ENCODE data around the gene PHACTR2. TPM values are rescaled to one million over a fixed set of nuclear protein-coding genes. Genes with fewer than 3 reads are reported as not detected.
A peak's percentile ranks its signal among the peaks of the same experiment; 100 is the strongest.

The PHACTR2 gene
- total and polyA plus RNA-seq, 5 experiments from 2014 or later = 7.1 to 16.0 (median 9.0) TPM

DNA sequence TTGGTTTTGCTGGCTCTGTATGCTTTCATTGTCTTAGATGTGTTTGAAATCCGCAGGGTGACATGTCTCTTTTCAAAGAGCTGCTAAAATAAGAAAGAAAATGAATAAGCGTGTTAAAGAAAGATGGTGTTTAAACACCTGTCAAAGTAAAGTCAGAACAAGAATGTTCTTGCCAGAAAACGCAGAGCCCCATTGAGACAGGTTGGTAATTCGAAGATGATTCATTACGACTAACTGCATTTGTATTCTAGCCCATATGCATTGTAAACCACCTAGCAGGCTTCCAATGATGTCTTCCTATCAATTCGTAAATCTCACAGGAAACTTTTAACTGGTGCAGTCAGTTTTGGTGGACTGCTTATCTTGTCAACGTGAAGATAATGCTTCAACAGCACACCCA is 16.8 kb downstream of the PHACTR2 start:
- H3K4me3 Mint-ChIP-seq = no peak overlapping the region
- H3K27ac Mint-ChIP-seq = no peak overlapping the region
- ATAC-seq (no peak), DNase-seq (no peak)
- no peaks in the 10 kb centered on the region for H3K9me3 Mint-ChIP-seq
- H3K4me1 Mint-ChIP-seq = peaks cover 6 to 14% (median 9%) of the 10 kb centered on the region in 4 donors
- H3K27me3 Mint-ChIP-seq = peaks cover 0 to 4% (median 0%) of the 10 kb centered on the region in 5 donors
- POLR2A ChIA-PET = no interaction called here
- H3K36me3 Mint-ChIP-seq = no peaks in the 10 kb centered on the region

DNA sequence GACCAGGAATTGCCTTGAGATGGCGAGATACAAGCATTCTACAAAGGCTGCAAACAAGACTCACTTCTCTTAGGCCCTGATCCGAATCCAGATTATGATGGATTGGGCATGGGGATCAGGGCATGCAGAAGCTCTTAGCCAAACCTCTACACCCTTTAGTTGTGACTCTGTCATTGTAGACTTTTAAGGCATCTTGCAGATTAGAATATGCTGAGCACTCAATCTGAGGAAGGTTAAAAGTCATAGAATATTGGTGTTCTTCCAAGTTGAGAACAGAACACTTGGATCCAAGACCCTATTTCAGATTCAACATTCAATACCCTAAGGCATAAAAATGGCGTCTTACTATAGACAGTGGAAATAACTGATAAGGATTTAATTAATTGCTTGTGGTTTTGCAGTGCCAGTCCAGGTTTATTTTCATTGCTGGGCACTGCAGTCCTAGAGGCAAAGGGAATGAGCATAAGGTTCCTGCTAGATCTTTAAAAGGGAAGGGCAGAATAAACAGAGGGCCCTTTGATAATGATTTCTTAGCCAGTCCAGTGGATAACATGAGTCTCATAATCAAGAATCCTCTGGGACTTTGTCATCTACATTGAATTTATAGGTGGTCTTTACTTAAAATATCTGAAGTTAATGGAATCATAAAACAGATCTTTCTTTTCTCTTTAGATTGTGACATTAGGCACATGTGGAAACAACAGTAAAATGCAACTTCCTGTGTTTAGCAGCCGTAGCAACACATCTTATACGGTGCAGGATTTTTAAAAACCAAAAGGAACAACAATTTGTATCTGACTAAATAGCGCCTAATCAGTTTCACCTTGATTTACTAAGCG is 17.6 kb downstream of the PHACTR2 start:
- H3K4me3 Mint-ChIP-seq = peak overlapping the region in 1 of 10 donors; percentile 5
- H3K9me3 Mint-ChIP-seq = no peaks in the 10 kb centered on the region
- ATAC-seq (no peak), DNase-seq (no peak)
- peaks cover 0 to 4% (median 0%) of the 10 kb centered on the region in 5 donors for H3K27me3 Mint-ChIP-seq
- no peak overlapping the region for H3K27ac Mint-ChIP-seq
- H3K36me3 Mint-ChIP-seq = no peaks in the 10 kb centered on the region
- POLR2A ChIA-PET = no interaction called here
- peaks cover 0 to 14% (median 8%) of the 10 kb centered on the region in 4 donors for H3K4me1 Mint-ChIP-seq

DNA sequence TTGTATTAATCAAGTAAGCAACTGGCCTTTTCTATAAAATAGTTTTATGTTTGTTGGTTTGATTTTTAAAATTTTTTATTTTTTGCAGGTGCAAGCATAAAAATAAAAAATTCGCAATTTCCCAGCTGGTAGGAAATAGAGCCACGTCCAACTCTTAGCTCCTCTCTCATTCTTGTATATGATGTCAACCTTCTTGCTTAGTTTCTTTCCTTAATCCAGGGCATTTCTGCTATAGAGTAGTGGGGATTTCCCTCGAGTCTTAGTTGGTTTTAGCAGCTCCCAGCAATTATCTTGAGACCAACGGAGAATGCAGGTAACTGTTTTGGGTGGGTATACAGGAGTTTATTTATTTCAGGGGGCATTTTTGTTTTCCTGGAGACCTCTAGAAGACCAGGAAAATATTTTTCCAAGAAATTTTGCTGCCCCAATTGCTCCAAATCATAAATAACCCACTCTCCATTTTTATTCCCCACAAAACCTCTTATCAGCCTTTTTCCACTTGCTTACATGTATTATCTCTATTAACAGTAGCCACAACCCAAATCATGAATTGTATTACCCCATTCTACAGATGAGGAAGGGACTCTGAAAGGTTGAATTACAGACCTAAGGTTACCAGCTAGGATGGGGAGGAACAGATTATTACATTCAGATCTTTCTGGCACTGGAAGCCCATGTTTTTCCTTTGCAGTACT is 18.4 kb downstream of the PHACTR2 start:
- Mint-ChIP-seq H3K27ac (no peak overlapping the region), H3K9me3 (no peaks in the 10 kb centered on the region), H3K4me3 (no peak overlapping the region), H3K36me3 (no peaks in the 10 kb centered on the region), H3K4me1 (peaks cover 0 to 12% (median 7%) of the 10 kb centered on the region in 4 donors), H3K27me3 (peaks cover 0 to 4% (median 0%) of the 10 kb centered on the region in 5 donors)
- DNase-seq = no peak
- ATAC-seq = no peak
- POLR2A ChIA-PET = no interaction called here

DNA sequence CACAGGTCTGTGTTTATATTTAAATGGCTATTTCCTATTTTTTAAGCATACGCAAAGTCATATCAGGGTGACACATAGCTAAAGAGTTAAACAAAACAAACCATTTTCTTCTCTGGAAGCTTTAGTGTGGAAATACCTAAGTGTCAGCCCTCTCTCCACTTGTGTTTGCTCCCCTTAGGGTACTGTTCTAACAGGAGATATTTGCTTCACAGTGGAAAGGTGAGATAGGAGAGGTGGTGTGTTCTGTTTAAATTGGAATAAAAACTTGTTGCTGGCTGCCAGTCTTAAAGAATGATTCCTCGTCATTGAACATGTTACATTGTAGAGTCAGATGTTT is 18.9 kb downstream of the PHACTR2 start:
- Mint-ChIP-seq H3K27me3 (peaks cover 0 to 4% (median 0%) of the 10 kb centered on the region in 5 donors), H3K27ac (no peak overlapping the region), H3K9me3 (no peaks in the 10 kb centered on the region), H3K36me3 (no peaks in the 10 kb centered on the region), H3K4me1 (peaks cover 0 to 12% (median 7%) of the 10 kb centered on the region in 4 donors), H3K4me3 (no peak overlapping the region)
- POLR2A ChIA-PET = no interaction called here
- ATAC-seq (no peak), DNase-seq (no peak)

DNA sequence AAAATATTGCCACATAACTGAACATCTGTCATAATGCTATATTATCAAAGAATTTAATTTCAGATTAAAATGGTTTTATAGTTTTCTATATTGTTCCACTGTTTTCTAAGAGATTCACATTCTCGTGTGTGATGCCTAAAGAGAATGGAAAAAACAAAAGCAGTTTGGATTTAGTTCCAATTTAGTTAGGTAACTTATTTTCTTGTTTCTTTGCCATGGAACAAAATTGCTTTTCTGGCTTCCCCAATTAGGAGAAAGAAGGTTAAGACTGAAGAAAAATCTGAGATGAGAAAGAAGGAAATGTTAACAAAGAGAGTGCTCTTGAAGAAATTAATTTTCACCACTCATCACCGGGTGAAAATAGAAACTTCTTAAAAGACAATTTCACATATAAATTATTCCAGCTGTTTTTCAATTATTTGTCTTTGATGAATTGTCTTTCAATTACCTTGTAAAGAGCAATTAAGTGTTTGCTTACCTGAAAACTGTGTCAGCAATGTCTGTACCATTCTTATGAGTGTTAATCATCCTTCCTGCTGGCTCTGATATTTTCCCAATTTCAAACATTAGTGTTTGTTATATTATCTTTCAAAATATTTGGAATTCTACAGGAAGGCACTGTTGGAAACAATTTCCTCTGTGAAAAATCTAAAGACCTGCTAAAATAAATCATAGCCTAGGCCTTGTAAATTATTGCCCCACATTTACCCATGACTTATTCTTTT is 19.5 kb downstream of the PHACTR2 start:
- ATAC-seq (no peak), DNase-seq (no peak)
- Mint-ChIP-seq H3K27me3 (peaks cover 0 to 4% (median 0%) of the 10 kb centered on the region in 5 donors), H3K4me1 (peaks cover 0 to 12% (median 7%) of the 10 kb centered on the region in 4 donors), H3K9me3 (no peaks in the 10 kb centered on the region), H3K27ac (no peak overlapping the region), H3K36me3 (no peaks in the 10 kb centered on the region), H3K4me3 (no peak overlapping the region)
- POLR2A ChIA-PET = no interaction called here

DNA sequence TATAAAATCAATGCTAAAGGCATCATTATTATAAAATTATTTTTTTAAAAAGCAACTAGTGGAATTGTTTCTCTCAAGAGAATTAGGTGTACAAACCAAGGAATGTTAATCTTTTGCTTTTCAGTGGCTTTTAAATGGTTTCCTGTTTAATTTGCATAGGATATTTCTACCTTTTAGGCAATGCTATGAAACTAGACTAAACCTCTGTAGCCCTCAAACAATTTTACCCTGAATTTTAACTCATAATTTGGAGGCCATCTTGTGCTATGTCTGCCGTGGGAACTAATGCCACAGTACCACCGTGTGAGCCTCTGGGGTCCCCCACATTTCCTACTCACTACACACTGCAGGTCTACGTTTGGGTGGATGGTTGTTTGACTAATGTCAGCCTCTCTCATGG is 20.6 kb downstream of the PHACTR2 start:
- Mint-ChIP-seq H3K36me3 (no peaks in the 10 kb centered on the region), H3K4me3 (no peak overlapping the region), H3K9me3 (peaks cover 0 to 2% (median 0%) of the 10 kb centered on the region in 9 donors), H3K4me1 (peaks cover 0 to 12% (median 7%) of the 10 kb centered on the region in 4 donors), H3K27me3 (peaks cover 0 to 4% (median 0%) of the 10 kb centered on the region in 5 donors), H3K27ac (no peak overlapping the region)
- no peak for ATAC-seq
- DNase-seq = no peak
- POLR2A ChIA-PET = no interaction called here

DNA sequence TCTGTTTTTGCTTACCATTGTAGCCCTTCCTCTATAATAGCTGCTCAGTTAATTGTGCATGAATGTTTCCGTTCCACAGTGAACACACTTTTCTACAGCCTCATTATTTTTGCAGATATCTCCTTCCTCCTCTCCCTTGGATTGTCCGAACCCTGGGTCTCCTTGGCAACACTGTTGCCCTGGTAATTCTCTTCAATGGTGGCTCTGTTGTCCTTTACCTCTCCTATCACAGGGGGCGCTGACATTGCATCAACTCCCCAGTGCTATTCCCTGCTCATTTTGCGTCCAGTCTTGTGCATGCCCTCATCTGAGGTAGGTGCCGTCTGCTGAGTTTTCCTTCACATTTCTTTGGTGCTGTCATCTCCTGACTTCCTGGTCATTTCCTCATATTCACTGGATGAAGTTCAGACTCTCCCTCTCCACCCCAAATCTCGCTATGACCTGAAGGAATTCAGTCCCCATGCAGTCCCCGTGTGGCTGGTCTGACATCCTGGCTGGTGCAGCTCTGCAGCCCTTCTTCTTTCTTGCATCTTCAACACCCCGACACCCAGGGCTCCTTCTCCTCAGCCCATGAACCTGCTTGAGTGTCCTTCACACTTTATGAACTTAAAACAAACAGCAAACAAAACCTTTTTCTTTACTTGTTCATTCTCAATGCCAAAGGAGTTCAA is 21.1 kb downstream of the PHACTR2 start:
- DNase-seq = no peak

DNA sequence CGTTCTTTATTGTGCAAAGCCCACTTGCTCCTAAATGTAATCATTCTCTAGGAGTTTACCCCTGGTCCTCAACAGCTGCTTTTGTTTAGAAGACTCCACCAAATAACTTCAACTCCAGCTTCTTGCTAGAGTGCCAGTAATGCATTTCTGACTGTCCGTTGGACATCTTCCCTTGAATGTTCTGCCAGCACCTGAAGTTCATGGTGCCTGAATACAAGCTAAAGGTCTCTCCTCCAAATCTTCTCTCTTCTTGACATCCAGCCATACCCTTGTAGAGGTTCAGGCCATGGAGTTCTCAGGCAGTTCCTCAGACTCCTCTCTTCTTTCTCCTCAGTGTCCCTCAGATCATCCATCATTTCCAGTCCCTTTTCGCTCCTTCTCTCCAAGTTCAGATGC is 21.7 kb downstream of the PHACTR2 start:
- ATAC-seq = no peak
- POLR2A ChIA-PET = no interaction called here
- Mint-ChIP-seq H3K4me1 (peaks cover 0 to 12% (median 5%) of the 10 kb centered on the region in 4 donors), H3K4me3 (no peak overlapping the region), H3K27me3 (no peaks in the 10 kb centered on the region), H3K9me3 (peaks cover 0 to 2% (median 0%) of the 10 kb centered on the region in 9 donors), H3K36me3 (no peaks in the 10 kb centered on the region), H3K27ac (no peak overlapping the region)
- no peak for DNase-seq

More for the DNA sequence above, 21.1 kb downstream of the PHACTR2 start:
- POLR2A ChIA-PET = no interaction called here
- peaks cover 0 to under 1% (median 0%) of the 10 kb centered on the region in 5 donors for H3K27me3 Mint-ChIP-seq
- H3K4me1 Mint-ChIP-seq = peaks cover 0 to 12% (median 5%) of the 10 kb centered on the region in 4 donors
- no peak for ATAC-seq
- no peak overlapping the region for H3K4me3 Mint-ChIP-seq
- H3K27ac Mint-ChIP-seq = no peak overlapping the region
- H3K36me3 Mint-ChIP-seq = no peaks in the 10 kb centered on the region
- peaks cover 0 to 2% (median 0%) of the 10 kb centered on the region in 9 donors for H3K9me3 Mint-ChIP-seq

DNA sequence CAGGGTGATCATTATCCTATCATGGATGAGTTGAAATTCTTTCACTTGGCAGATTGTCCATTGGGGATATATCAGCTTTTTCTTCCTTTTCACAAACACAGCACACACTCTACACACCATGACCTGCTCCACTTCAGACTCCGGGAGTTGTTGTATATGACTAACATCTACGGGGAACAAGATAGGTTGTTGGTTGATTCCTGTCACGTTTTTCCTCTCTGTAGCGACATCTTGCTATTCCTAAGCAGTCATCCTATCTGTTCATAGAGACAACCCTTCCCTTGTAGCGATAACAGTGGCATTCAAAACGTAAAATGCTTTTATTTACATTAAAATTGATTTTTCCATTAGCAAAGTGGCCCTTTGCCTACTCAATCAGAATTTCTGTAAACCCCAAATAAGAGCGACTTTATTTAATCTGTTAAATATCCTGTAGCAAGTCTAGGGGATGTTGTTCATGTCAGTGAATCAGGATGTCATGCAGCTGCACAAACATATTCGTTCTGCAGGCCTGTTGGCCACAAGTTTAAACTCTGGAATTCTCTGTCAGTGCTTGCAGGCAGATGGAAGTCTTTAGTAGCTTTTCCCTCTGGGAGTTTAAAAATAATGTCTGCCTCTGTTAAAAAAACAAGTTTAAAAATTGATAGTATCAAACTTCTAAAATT is 23.1 kb downstream of the PHACTR2 start:
- Mint-ChIP-seq H3K9me3 (peaks cover 0 to 2% (median 0%) of the 10 kb centered on the region in 9 donors), H3K36me3 (peaks cover 0 to 2% (median 0%) of the 10 kb centered on the region in 3 donors), H3K4me3 (no peak overlapping the region), H3K4me1 (peaks cover 0 to 5% (median 1%) of the 10 kb centered on the region in 4 donors), H3K27ac (no peak overlapping the region), H3K27me3 (no peaks in the 10 kb centered on the region)
- ATAC-seq (no peak), DNase-seq (no peak)
- POLR2A ChIA-PET = no interaction called here

DNA sequence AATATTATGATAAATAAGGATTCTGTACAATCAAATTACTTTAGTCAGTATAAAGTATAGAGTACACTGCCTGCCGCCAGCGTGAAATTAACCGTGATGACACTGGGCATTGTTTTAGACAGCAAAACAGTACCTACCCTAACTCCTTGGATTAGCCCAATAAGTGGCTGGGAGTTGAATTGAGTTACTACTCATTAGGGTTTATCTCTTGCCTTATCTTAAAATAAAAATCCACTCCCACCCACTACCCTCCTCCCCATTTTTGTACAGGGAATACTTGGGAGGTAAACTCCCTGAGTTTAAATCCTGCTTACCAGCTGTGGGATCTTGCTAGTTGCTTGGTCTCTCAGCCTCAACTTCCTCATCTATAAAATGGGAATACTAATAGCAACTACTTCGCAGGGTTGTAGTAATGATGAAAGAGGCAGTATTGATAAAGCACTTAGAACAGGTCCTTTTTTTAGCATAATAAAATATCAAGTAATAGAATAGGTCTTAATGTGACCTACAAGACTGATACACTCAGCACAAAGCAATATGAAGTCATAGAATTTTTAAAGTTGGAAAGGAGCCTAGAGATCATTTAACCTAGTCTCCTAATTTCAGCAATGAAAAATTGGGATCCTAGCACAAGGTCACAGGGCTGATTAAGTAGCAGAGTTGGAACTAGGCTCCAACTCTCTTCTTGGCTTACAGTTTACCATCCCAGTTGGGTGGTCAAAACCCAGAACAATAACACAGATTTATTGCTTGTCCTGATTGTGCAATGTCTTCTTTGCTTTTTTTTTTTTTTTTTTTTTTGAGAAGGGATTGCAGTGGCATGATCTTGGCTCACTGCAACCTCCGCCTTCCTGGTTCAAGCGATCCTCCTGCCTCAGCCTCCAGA is 23.8 kb downstream of the PHACTR2 start:
- no peak for ATAC-seq

DNA sequence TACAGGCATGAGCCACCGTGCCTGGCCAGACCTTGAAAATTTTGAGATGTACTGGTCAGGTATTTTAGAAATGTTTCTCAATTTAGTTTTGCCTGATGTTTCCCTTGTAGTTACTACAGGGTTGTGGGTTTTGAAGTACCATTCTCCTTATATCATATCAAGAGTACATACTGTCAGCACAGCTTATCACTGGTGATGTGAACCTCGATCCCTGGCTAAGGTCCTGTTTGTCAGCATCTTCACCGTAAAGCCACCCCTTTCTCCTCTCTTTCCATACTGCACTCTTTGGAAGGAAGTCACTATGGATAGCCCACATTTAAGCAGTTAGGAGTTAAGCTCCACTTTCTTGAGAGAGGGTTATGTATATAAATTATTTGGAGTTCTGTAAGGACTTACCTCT is 27.8 kb downstream of the PHACTR2 start:
- Mint-ChIP-seq H3K4me3 (no peak overlapping the region), H3K27me3 (peaks cover 0 to 4% (median 0%) of the 10 kb centered on the region in 5 donors), H3K9me3 (peaks cover 0 to 18% (median 2%) of the 10 kb centered on the region in 9 donors), H3K4me1 (peaks cover 0 to 7% (median under 1%) of the 10 kb centered on the region in 4 donors), H3K36me3 (peaks cover 0 to 13% (median 7%) of the 10 kb centered on the region in 3 donors), H3K27ac (peak overlapping the region in 1 of 10 donors; percentile 40)
- no peak for DNase-seq
- ATAC-seq = no peak
- POLR2A ChIA-PET = no interaction called here

More for the DNA sequence above, 23.8 kb downstream of the PHACTR2 start:
- Mint-ChIP-seq H3K4me3 (no peak overlapping the region), H3K27me3 (no peaks in the 10 kb centered on the region), H3K4me1 (peaks cover 0 to 5% (median 0%) of the 10 kb centered on the region in 4 donors), H3K9me3 (peaks cover 0 to 2% (median 0%) of the 10 kb centered on the region in 9 donors), H3K36me3 (peaks cover 0 to 2% (median 0%) of the 10 kb centered on the region in 3 donors), H3K27ac (no peak overlapping the region)
- POLR2A ChIA-PET = no interaction called here
- no peak for DNase-seq
